ENCODE results near the gene C6orf141. TPM values are rescaled to one million over a fixed set of nuclear protein-coding genes. Genes with fewer than 3 reads are reported as not detected.

C6orf141 gene
- total RNA-seq, 1 donor from 2014 or later = 6.5 TPM

- peaks cover 6% of the 10 kb centered on the region for H3K9me3 Mint-ChIP-seq
- H3K27me3 Mint-ChIP-seq (ENCODE audit: low read depth) = no peaks in the 10 kb centered on the region
- no peaks in the 10 kb centered on the region for H3K4me1 Mint-ChIP-seq
- no peak for TF ChIP-seq CTCF (IDR thresholded peaks at IDR 0.05; ENCODE audit: unreplicated experiment)
- no peak for DNase-seq (ENCODE audit: low spot score in 2 of 2, unreplicated experiment in 2 of 2)
- H3K36me3 Mint-ChIP-seq = no peaks in the 10 kb centered on the region
- no peak overlapping the region for H3K4me3 Mint-ChIP-seq
- H3K27ac Mint-ChIP-seq = no peak overlapping the region
These were observed 12.8 kb downstream of the C6orf141 start for GRCh38 chr6:49563006-49563886.

GRCh38 chr6:49564552-49564951 lies 14.1 kb downstream of the C6orf141 start:
- Mint-ChIP-seq H3K9me3 (peaks cover 6% of the 10 kb centered on the region), H3K27me3 (ENCODE audit: low read depth) (no peaks in the 10 kb centered on the region), H3K4me1 (no peaks in the 10 kb centered on the region), H3K4me3 (no peak overlapping the region), H3K27ac (no peak overlapping the region), H3K36me3 (no peaks in the 10 kb centered on the region)
- no peak for DNase-seq (ENCODE audit: low spot score in 2 of 2, unreplicated experiment in 2 of 2)
- no peak for TF ChIP-seq CTCF (IDR thresholded peaks at IDR 0.05; ENCODE audit: unreplicated experiment)

- no peak for DNase-seq (ENCODE audit: low spot score in 2 of 2, unreplicated experiment in 2 of 2)
- Mint-ChIP-seq H3K27ac (no peak overlapping the region), H3K27me3 (ENCODE audit: low read depth) (no peaks in the 10 kb centered on the region), H3K9me3 (peaks cover 6% of the 10 kb centered on the region), H3K4me3 (no peak overlapping the region), H3K4me1 (peaks cover 5% of the 10 kb centered on the region), H3K36me3 (no peaks in the 10 kb centered on the region)
- TF ChIP-seq CTCF (IDR thresholded peaks at IDR 0.05; ENCODE audit: unreplicated experiment) = no peak
These were observed 14.8 kb downstream of the C6orf141 start for GRCh38 chr6:49565261-49565660.

- peaks cover 11% of the 10 kb centered on the region for H3K4me1 Mint-ChIP-seq
- H3K9me3 Mint-ChIP-seq = peaks cover 6% of the 10 kb centered on the region
- no peak overlapping the region for H3K4me3 Mint-ChIP-seq
- no peak for TF ChIP-seq CTCF (IDR thresholded peaks at IDR 0.05; ENCODE audit: unreplicated experiment)
- no peak for DNase-seq (ENCODE audit: low spot score in 2 of 2, unreplicated experiment in 2 of 2)
- no peaks in the 10 kb centered on the region for H3K36me3 Mint-ChIP-seq
- no peaks in the 10 kb centered on the region for H3K27me3 Mint-ChIP-seq (ENCODE audit: low read depth)
- no peak overlapping the region for H3K27ac Mint-ChIP-seq
These were observed 15.4 kb downstream of the C6orf141 start for GRCh38 chr6:49565855-49566254.

- no peak overlapping the region for H3K4me3 Mint-ChIP-seq
- no peaks in the 10 kb centered on the region for H3K9me3 Mint-ChIP-seq
- no peaks in the 10 kb centered on the region for H3K27me3 Mint-ChIP-seq (ENCODE audit: low read depth)
- no peaks in the 10 kb centered on the region for H3K36me3 Mint-ChIP-seq
- TF ChIP-seq CTCF (IDR thresholded peaks at IDR 0.05; ENCODE audit: unreplicated experiment) = no peak
- peaks cover 13% of the 10 kb centered on the region for H3K4me1 Mint-ChIP-seq
- no peak for DNase-seq (ENCODE audit: low spot score in 2 of 2, unreplicated experiment in 2 of 2)
- peak overlapping the region; percentile 72 for H3K27ac Mint-ChIP-seq
These were observed 20.1 kb downstream of the C6orf141 start for GRCh38 chr6:49570474-49571079.

Measured in mesothelial cell of epicardium (in vitro differentiated cells).